Hematopoietic multipotent progenitor cell treated with erythropoietin and hydrocortisone succinate and interleukin-3 and kit ligand, for 17 days (in vitro differentiated cells): ENCODE results near the gene TK2.
"Not testable (repeated sequence)": the region's sequence is repeated elsewhere in the genome, so short reads cannot be mapped to it uniquely, and the experiment has no call there.

Experiments
- DNase-seq: peaks from one replicate; pipeline ENCODE4 v3.0.0-alpha.2; 2015; ENCODE audit warnings: low spot score

Gene TK2

DNA sequence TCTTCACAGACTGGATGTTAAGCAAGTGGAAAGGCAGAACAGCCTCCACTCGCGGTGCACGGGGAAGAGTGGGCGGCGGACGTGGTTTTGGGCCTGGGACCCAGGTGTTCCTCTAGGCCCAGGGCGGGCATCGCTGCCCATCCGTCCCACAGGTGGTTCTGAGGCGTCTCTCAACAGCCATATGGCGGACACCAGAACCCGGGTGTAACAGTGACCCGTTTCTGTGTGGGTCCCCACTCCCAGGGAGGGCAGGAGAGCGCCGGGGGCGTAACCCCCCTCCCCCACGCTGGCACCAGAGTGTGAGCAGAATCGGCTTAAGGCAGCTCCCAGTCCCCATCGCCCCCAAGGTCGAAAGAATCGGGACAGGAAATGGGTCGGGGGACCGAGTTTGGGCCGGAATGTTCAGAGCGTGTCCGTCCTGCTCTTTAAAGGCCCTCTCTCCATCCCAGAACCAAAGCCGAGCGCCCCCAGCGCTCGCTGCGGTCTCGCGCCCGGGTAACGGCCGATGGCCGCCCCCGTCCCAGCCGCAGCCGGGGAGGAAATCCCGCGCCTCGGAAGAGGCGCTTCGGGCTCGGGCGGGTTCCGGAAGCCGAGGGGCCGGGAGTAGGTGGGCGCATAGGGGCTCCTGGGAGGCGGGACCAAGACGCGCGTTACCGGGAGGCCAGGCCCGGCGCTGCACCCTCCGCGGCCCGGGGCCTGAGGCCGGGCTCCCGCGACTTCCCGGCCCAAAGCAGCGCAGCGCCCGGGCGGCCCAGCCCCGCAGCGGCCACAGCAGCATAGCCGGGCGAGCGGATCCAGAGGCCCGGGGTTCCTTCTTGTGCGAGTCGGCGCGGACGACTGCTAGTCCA, at the start of gene TK2:
TK2 (minus strand) TSS at position 839 of the 848 bp plus-strand sequence; CDS start at position 778, 61 bp downstream.
- DNase-seq = no peak

DNA sequence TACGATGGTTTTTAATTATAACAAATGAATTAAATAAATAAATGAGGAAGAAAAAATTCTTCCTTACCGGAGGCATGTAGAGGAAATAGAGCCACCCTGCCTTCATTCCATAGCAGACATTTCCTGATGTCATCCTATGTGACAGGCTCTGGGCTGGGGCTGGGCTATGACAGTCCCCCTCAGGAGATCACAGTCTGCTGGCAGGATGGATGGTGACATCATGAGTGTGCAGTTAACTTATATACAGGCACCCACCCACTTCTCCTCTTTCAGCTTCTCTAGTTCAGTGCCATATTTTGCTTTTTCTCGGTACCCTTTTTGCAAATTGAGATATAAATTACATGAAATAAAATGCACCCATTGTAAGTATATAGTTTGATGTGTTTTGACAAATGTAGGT, 48.2 kb upstream of the TK2 start:
- DNase-seq = no peak

DNA sequence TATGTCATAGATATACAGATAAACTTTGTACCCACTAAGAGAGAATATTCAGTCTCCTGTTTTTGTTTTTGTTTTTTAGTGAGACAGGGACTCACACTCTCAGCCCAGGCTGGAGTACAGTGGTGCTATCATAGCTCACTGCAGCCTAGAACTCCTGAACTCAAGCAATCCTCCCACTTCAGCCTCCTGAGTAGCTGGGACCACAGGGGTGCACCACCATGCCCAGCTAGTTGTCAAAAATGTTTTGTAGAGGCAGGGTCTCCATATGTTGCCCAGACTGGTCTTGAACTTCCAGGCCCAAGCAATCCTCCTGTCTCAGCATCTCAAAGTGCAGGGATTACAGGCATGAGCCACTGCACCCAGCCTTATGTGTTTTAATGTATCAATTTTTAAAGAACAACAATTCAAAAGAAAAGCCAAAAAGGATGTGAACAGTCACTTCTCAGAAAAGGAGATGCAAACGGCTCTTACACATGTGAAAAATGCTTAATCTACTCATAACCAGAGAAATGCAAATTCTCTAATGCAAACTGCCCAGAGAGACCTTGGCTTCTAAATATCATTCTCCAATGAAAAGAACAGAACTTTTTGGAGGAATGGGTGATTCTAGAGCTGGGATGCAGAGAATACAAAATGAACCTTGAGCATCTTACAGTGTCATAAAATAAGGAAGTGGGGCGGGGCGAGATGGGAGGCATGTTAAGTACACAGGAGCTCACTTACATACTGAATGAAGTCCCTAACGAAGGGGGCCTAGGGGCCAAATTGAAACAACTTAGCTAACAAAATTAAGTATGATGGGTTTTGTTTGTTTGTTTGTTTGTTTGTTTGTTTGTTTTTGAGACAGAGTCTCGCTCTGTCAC, 47.3 kb upstream of the TK2 start:
- no peak for DNase-seq

DNA sequence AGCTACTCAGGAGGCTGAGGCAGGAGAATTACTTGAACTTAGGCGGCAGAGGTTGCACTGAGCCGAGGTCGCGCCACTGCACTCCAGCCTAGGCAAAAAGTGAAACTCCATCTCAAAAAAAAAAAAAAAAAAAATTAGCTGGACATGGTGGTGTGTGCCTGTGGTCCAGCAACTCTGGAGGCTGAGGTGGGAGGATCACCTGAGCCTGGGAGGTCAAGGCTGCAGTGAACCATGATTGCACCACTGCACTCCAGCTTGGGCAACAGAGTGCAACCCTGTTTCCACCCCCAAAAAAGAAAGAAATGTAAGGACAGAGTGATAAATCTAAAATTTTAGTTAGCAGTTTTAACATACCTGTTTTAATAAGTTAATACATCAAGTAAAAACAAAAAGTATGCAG, 46.6 kb upstream of the TK2 start:
- not testable (repeated sequence) for DNase-seq

DNA sequence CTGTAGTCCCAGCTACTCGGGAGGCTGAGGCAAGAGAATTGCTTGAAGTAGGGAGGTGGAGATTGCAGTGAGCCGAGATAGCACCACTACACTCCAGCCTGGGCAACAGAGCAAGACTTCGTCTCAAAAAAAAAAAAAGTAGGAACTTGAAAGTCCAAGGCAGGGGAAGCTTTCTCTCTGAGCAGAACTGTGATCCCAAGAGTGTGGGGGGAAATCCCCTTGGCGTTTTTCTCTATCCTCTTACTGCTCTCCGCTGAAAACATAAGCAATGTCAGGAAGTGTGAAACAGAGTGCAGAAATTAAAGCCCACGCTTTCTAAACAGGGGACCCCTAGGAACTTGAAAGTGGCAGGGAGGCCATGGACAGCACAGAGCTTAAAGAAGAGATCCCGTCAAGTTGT, 44.8 kb upstream of the TK2 start:
- no peak for DNase-seq

DNA sequence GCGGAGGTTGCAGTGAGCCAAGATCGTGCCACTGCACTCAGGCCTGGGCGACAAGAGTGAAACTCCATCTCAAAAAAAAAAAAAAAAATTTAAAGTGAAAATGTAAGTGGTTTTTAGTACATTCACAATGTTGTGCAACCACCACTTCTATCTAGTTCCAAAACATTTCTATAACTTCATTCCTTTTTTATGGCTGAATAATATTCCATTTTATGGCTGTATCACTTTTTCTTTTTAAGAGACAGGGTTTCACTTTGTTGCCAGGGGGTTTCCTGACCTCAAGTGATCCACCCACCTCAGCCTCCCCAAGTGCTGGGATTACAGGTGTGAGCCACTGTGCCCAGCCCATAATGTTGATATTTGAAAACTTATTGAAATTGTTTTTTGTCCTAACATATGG, 42.9 kb upstream of the TK2 start:
- DNase-seq = no peak

DNA sequence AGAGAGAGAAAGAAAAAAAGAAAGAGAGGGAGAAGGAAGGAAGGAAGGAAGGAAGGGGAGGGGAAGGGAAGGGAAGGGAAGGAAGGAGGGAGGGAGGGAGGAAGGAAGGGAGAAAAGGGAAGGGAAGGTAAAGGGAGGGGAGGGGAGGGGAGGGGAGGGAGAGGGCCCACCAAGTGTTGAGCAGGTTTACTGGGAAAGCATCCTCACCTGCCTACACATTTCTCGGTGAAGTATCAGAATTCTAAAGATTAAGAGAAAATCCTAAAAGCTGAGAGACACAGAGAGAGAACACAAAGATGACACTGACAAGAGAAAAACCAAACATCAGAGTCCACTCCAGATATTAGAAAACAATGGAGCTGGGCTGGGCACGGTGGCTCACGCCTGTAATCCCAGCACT, 42.3 kb upstream of the TK2 start:
- DNase-seq = no peak

DNA sequence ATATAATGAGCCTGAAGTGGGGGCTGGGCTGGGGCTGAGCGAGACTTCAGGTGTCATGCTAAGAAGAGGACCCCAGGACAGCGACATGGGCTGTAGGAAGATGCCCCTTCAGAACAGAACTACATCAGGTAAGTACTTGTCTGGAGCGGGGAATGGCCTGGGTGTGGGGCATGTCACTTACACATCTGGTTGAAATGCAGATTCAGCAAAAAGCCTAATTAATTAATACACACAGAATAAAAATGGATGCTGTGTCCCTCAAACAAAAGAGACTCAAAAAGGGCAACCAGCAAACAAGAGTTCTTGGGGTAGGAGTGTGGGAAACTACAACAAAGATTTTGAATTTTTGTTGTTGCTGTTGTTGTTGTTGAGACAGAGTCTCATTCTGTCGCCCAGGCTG, 41.1 kb upstream of the TK2 start:
- DNase-seq = no peak

DNA sequence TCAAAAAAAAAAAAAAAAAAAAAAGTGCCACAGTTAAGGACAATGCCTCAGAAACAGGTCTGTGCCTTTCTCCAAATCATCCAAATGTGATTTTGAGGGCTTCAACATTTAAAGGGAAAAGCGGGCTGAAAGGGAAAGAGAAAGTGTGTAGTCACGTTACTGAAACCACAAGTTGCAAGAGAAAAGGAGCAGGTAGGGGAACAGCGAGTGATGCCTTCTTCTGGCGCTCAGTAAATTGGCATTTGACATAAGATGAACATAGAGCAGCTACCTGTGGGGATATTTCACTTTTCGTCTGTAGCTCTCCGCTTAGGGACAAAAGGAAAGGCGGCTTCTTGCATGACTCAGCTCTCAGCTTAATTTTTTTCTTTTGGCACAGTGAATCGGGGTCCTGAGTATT, 40.4 kb upstream of the TK2 start:
- DNase-seq = no peak

DNA sequence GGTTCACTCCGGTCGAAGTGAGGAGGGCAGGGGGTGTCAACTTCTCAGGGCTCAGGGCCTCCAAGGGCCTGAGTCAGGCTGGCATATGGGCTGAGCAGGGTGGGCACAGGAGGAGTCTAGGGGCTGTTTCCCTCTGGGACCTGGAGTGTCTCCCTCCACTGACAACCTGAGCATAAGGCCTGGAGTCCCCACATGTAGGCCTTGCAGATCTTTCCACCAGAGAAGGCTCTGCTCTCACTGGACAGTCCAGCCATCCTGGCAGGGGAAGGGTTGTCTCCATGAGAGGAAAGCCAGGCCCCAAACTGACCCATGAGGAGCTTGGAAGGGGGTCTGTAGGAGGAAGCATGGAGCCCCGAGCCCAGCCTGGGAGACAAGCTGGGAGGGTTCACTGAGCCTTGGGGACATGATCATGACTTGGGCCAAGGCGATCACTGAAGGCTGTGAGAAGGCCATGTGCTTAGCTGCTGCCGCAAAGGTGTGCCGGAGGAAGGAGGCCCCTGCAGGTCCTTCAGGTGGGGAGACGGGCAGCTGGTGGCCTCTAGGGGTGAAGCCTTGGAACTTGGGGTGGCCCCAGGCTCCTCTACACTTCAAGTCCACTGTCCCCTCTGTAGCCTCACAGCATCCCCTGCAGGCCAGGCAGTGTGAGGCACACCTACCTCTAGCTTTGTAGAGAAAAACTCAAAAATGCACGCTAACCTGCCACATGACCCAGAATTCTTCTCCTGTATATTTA, 39.2 kb upstream of the TK2 start:
- peak; percentile 65 for DNase-seq

DNA sequence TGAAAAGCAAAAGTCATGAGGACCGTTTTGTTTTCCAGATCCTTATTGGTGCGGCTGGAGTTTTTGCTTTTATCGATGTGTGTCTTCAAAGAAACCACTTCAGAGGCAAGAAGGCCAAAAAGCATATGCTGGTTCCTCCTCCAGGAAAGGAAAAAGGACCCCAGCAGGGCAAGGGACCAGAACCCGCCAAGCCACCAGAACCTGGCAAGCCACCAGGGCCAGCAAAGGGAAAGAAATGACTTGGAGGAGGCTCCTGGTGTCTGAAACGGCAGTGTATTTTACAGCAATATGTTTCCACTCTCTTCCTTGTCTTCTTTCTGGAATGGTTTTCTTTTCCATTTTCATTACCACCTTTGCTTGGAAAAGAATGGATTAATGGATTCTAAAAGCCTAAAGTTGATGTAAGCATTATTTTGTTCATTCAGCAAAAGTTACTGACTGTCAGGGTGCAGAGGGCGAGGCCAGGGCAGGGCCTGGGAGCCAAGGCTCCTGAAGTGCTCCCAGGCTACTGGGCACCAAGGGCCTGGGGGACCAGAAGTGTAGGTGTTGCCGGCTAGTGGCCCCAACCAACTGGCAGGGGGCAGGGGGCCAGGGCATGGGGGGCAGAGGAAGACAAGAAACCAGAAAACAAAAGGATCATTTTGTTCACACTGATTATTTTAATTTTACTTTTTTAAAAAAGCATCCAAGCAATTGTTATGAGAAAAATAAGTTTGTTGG, 38.1 kb upstream of the TK2 start:
- no peak for DNase-seq

DNA sequence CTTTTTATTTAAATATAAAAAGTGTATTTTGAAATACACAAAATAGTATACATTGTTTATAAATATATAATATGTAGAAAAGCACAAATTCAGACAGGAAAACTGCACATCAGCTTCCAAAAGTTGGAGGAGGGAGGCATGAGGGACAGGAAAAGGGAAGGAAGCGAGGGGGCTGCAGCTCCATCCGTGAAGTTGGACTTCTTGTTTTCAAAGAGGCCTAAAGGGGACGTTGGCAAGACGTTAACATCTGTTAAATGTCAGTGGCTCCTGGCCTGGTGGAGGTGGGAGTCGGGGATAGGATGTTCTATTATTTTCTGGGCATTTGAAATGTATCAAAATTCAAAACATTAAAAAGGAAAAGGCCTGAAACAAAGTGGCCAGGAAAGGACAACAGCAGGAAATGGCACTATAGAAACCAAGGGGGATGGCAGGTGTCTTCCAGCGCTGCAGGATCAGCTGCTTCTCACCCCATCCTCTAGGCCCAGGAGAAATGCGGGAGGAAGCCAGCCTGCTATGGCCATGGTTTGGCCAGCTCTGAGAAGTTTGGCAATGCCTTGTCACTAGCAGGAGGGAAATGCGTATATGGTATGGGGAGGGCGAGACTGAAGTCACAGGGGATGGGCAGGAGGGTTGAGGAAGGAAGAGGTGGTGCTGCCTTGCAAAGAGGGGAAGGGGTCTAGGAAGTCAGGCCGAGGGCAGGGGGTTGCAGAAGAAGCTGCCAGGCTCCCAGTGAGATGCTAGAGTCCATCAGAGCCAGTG, 35.7 kb upstream of the TK2 start:
- no peak for DNase-seq

DNA sequence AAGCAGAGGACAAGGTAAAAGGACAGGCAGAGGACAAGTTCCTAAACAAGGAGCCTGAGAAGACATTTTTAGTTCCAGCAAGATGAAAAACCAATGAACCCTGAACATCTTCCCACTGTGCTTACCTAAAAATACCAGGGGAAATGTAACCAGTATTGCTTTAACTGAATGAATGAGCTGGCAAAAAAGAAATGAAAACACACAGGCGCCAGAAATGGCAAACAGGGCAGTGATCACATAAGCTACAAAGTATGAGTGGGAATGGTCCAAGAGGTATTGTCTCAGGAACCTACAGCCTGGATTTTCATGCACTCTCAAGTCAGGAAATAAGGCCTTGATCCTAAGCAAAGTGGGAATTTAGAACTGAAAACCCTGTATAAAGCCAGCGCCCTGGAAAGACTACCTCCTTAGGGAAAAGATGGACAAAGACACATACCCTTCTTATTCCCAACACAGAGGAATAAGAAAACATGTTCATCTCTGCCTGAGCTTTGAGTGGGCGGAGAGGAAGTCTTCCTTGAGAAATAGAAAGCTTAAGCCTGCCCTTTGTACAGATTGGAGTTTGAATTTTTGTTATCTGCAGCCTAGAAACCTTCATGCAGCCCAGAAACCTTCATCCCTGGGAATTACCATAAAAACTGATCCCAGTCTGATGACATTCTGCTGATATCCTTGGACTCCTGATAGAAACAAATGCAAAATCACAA, 31.5 kb upstream of the TK2 start:
- no peak for DNase-seq

DNA sequence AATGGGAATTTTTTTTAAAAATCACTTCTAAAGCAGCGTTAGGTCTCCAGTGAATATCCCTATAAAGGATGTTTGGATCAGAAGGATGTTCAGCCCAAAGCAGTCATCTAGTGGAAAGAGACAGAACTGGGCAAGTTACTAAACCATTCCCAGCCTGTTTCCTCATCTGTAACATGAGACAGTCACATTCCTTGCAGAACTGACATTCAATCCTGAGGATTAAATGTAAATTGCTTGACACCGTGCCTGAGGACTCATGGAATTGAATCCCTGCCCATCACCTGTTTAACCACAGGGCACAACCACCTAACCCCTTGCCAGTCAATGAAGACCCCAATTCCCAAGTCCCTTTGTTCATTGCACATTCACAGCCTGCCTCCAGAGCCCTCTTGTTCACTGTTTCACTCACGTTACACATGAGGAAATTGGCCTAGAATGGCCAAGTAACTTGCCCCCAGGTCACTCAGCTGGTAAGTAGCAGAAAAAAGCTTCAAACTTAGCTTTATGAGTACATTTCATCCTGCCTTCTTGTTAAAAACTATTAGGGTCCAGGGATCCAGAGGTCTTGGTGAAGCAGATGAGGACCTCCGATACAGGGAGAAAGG, 30.8 kb upstream of the TK2 start:
- DNase-seq = no peak

DNA sequence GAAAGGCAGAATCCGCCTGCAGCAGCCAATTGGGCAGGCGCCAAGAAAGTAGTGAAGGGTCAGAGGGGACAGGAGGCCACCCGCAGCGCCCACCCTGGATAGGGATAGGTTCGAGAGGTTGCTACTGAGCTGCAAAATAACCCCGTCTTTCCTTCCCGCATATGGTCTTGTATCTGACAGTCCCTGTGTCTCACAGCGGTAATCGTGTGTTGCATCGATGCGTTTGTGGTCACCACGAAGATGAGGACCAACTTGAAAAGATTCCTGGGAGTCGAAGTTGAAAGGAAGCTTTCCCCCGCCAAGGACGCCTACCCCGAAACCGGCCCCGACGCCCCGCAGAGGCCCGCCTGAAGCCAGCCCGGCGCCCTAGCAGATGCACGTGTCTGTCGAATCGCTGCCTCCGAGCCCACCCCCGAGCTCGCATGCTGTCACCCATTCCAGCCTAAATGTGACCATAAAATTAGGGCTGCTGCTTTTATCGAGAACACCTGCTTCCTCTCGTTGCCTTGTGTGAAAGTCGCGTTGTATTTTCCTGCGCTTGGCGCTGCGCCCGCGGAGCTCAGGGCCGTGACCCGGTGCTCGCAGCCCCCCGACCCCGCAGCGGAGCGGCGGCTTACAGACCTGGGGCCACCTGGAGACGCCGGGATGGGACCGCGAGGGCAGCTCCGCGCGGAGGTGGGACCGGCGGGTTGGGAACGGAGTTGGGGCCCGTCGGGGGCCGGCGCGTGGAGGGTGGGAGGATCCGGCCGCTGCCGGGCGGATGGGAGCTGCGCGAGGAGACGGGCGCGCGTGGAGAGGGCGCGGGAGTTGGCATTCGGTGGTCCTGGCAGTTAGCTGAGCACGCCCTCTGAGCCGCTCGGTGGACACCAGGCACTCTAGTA, 29.0 kb upstream of the TK2 start, which contains the start of gene CMTM2:
CMTM2 (plus strand) TSS at position 813 of the 881 bp plus-strand sequence. CDS start 145 bp downstream, outside the sequence.
- no peak for DNase-seq

DNA sequence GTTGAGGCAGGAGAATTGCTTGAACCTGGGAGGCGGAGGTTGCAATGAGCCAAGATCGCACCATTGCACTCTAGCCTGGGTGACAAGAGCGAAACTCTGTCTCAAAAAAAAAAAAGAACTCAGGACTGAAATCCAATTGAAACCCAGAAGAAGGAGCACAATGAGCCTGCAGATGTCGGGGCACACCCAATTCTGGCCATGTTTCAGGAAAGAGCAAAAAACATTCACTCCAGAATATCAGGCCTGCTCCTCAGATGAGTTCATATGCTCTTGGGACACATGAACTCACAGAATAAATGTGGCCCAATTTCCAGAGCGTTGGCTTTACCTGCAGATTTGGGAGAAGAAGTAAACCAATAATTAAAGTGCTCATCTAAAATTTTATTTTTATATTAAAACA, 26.4 kb upstream of the TK2 start:
- DNase-seq = no peak

DNA sequence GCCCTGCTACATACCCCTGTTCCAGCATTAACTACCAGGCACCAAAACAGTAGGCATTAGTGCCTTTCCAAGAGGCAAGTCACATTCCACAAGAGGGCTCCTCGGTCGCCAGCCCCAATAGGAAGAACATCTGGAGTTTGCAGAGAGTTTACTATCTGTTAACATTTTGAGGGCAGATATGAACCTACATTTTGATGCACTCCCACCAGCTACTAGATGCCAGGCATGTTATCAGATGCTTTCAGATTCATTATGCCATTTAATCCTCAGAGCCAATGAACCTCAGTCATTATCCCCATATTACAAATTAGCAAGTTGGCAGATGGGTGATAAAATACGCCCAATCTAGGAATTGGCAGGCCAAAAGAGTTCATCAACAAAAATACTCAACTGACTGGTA, 25.1 kb upstream of the TK2 start:
- DNase-seq = no peak

DNA sequence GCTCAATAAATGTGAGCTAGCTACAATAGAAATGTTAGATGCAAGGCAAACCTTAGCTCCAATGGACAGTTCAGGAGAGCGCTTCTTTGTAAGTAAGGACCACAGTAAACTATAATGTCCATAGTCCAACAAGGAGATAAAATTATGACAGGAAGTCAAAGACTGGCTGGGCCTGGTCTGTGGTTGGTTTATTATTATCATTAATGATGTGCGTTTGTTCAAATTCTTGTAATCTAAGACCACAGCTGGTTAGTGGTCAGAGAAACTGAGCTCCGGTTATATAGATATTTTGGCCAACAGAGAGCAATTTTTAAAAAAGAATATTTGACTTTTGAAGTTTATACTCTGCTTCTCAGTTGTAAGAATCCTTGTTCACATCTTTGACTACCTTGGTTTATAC, 24.6 kb upstream of the TK2 start:
- no peak for DNase-seq

DNA sequence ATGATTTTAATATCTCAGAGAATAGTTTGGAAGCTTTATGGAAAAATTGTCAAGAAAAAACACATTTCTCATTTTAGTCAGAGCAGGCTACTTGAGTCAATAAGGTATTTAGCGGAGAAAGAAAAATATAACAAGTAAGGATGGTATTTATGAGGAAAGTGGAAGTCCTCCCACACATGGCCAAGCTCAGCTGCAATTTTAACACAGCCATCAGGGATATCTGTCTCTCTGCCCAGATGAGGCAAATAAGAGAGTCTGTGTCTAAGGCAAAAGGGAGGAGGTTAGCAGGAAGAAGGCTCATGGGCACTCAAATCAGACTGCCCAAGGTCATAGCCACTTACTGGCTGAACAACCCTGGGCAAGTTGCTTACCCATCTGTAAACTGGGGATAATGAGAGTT, 24.2 kb upstream of the TK2 start:
- no peak for DNase-seq
